NCI-H146 (cell line): ENCODE data around the gene VEGFC.

Source experiments
- DNase-seq: peaks from one replicate; lab custom pipeline; 2025; lab: John Stamatoyannopoulos, UW

The VEGFC gene

DNA sequence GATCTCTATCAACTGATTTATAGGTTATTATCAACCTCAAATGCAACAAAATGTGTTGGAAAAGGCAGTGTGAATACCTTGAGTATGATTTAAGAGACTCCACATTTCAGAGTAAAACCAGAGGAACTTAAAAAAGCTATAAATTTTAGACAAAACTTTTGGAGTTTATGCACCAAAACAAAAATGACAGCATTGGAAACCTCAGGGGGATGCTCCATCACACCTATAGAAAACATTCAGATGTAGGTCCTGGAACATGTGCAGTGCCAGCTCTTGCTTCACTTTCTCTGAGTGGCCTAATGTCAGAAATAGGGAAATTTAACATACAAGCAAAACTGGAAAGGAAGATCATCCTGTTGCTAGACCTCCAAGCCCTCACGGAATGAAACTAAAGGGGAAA lies 5.8 kb upstream of the VEGFC start:
- DNase-seq, result no peak

DNA sequence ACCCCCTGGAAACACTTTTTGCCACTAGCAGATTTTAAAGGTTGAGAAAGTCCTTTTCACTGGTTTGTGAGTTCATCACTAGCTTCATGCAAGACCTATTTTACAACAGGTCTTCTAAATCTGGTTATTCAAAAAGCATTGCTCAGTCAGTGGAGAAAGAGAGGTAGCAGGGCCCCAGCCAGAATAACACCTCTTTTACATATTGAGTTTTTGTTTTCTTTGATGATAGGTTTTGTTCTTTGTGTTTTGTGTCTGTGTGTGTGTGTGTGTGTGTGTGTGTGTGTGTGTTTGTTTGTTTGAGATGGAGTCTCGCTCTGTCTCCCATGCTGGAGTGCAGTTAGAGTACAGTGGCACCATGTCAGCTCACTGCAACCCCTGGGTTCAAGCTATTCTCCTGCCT lies 2.7 kb upstream of the VEGFC start:
- no peak for DNase-seq

DNA sequence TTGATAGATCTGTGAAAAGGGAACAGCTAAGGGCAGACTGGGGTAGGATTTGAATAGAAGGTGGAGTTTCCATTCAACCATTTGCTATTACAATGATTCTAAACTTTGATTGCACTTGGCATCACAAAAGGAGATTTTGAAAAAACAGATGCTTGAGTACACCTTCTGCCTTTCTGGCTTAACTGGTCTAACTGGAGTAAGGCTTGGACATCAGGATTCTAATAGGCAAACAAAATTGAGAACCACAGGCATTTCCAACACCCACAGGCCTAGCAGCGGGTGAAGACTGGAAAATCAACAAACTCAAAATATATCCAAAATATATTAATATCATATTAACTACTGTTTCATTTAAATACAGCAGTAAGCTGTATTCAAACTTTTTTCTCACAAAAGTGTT lies 1.9 kb upstream of the VEGFC start:
- no peak for DNase-seq

DNA sequence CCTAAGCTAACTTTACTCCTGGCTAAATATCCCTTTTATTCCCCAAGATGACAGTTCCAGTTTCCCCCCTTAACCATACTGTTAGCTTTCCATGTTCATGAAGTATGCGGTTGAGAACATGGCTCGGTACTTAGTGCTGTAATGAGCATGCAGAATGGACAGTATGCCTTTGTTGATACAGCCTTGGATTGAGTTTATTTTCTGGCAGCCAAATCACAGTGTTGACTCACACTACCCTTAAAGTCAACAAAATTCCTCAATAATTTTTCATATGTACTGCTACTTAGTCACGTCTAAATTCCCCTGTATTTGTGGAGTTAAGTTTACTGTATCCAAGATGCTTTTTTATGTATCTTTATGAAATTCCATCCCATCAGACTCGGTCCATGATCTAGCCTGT lies 1.4 kb upstream of the VEGFC start:
- no peak for DNase-seq

DNA sequence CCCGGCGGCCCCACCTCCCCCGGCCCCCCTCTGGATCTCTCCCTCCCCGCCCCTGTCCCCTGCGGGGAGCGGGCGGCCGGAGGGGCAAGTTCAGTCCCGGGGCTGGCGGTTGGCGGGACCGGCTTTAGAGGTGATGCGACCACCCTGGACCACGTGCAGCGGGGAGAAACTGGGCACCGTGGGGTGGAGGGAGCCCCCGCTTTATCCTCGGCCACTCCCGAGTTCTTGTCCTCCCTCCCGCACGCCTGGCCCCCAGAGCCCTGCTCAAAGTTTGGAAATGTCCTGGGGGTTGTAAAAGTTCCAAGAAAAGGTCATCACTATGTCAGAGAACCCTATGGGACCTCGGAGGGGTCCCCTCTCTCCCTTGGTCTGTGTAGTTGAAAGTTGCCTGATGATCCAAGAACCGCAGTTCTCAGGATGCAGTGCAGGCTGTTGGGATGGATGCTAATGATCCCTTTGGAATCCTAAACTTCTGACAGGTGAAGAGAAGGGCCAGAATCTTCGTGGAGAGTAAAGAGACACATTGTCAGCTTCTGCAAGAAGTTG lies 411 bp upstream of the VEGFC start:
- DNase-seq, result no peak

DNA sequence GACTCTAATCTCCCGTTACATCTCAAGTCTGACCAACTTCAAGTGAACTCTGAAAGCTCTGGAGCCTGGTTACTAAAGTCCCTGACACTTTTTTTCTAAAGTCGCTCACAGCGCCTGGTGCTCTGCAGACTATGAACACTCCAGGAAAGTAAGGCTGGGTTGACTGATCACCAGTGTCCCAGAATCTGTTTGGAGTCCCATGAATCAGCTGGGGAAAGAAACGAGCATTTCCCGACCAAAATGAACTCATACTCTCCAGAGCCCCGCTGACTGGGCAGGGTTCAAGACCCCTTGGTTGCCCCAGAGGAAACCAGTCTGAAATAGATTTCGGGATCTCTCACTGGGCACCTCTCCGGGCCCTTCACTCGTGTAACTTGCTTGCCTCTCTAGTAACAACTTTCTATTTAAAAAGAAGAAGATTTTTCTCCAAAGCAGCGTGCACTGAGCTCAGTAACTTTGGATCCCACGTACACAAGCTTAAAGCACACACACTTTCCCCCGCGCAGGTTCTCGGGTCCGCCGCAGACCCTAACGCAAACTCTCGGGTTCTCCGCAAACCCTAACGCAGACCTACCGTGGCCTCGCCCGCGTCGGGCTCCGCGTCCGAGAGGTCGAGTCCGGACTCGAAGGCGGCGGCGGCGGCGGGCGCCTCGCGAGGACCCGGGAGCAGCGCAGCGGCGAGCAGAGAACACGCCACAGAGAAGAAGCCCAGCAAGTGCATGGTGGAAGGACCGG lies 964 bp downstream of the VEGFC start:
- peak; percentile 2 for DNase-seq

DNA sequence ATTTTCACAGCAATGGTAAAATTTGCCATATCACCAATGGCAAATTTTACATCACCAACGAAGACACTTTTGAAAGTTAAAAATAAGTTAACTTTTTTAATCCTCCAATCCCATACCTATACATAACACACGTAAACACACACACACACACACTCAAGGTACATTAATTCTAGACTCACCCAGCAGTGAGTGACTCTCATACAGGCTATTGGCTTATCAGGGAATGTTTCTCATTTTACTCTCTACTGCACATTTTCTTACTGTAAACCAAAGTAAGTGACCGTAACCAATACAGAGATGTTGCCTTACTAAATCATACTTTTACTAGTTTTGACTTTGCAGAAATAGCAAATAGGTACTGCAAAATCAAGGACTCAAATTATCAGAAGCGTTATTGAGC lies 2.3 kb downstream of the VEGFC start:
- no peak for DNase-seq

DNA sequence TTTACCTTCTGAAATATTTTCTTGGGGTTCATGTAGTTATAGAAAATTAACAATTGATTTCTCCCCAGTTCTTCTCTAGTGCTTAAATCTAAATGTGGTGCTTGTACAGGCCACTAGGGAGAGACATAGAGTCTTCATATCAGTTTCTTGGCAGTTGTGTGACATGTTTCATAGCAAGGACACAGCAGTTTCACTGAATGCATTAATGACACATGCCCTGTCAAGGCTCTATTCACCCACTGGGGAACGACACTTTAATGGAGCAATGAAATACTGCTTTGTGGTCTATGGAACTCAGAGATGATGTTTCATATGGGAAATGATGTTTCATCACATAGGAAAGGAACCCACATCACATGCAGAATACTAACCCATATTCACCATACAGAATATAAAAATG lies 2.8 kb downstream of the VEGFC start:
- DNase-seq, result no peak

DNA sequence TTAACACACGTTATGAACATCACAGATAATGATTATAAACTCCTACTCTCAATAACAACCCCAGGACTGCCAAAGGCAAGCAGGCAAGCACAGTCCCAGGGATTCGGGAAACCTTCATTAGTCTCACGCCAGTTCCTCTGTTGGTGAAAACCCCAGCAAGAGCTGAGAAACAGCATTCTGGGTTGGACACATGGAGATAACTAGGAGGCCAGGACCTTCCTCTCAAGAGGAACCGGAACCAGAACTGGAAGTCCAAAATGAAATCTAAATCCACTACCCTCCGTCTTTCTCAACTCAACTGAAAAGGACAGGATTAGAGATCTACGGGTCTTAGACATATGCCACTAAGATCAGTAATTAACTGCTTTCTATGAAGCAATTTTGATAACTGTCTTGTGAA lies 3.8 kb downstream of the VEGFC start:
- DNase-seq, result no peak

DNA sequence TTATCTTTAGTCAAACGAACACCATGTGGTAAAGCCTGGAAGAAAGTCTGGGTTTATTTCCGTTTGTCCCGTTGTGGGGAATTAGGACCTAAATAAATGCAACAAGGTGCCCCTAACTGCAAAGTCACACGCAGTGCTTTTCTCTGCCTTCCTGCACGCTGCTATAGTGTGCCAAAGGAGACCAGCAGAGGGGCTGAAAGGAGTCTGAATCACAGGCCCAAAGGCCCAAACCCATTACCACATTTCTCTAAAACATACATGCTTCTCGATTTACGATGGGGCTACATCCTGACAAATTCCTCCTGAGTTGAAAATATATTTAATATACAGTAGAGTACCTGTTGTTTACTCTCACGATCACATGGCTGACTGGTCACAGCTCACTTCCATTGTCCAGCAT lies 4.5 kb downstream of the VEGFC start:
- no peak for DNase-seq

DNA sequence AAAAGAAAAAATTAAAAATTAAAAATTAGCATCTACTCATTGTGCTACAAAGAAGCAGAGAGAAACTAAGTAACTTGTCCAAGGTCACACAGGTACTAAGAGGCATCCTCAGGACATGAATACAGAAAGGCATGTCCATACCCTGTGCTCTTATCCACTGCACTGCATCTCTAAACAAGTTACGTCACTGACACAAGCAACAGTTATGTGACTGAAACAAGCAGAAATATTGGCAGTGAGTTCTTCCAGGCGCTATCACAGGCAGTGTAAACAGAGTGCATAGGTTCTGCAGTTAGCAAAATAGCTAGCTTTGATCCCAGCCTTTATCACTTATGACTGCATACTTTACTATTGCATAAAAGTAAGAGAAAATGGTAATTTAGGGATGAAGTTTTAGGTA lies 7.9 kb downstream of the VEGFC start:
- no peak for DNase-seq

DNA sequence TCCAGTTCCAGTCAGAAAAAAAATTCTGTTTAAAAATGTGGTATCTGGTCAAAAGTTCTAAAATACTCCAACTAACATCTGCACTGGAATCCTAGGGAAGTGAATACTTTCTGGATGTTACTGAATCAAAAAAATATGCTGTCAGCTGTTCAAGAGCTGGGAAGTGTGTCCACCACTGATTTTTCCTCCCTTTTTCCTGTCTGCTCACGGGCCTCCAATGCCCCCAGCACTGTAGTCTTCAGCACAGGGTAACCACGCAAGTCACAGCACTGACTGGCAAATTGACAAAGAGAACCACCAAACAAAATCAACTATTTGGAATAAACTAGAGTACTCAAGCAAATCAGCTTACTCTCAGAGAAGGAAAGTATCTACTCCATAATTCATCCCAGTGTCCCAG lies 9.9 kb downstream of the VEGFC start:
- DNase-seq, result no peak

DNA sequence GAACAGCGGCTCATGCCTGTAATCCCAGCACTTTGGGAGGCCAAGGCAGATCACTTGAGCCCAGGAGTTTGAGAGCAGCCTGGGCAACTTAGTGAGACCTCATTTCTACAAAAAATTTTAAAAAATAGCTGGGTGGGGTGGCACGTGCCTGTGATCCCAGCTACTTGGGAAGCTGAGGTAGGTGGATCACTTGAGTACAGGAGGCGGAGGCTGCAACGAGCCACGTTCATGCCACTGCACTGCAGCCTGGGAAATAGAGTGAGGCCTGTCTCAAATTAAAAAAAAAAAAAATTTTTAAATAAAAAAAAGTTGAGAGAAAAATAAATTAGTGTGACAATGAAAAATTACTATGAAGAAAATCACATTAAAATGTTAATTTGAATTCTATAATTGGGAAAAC lies 10.5 kb downstream of the VEGFC start:
- no peak for DNase-seq

DNA sequence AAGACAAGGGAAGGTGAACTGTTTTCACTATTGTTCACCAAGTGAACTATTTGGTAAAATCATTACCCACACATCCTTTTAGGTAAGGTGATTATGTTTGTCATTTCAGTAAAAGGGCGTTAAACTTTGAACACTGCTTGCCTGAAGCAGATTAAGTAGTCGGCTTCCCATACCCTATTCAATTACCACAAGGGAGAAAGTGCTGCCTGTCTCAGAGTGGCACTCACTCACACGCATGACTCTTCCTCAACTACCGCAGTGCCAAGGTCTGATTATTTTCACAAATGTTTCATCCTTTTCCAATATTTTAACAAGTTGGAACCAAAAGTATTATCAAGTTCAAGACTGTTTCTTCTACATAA lies 11.0 kb downstream of the VEGFC start:
- no peak for DNase-seq

DNA sequence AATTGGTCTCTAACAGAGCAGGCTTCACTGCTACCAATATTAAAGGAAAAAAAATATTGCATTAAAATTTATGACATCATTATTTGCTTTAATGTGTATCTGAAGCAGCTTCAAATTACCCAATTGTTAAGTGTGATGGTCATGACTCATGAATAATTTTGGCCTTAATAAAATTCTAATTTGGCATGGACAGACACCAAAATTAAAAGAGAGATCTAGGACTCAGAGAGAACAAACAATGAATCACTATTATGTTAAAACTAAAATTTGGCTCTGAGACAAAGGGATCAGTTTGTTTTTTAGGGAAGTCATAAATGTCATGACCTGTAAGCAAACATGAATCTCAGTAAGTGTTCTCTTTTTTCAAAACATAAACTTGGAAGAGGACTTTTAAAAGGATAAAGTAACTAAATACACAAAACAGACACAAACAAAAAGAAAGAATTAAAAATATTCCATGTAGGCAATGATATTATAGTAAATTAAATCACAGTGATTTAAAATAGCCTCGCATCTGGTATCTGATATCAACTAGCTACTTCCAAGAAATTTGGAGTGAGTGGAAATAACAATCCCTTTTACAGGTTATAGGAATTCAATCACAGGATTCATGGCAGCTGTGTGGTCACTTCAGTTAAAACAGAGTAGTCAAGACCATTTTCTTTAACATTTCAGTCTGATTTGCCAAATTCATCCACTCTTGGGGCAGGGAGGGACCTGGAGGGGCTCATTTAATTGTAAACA lies 11.6 kb downstream of the VEGFC start:
- DNase-seq, result no peak

DNA sequence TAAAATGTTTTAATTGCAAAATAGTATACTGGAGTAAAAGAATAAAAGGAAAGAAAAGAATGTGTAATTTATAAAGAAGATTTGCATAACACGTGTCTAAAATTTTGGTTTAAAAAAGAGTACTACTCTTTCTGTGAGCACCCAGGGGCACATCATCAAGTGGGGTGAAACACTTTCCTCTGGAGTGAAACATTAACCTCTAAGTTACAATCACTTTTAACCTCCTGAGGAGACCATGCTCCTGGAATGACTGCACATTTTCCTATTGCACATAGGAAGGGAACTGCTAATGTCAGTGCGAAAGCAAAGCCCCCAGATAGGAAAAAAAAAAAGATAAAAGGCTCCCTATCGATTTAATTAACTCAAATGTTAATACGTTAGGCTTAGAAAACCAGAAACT lies 13.3 kb downstream of the VEGFC start:
- no peak for DNase-seq

DNA sequence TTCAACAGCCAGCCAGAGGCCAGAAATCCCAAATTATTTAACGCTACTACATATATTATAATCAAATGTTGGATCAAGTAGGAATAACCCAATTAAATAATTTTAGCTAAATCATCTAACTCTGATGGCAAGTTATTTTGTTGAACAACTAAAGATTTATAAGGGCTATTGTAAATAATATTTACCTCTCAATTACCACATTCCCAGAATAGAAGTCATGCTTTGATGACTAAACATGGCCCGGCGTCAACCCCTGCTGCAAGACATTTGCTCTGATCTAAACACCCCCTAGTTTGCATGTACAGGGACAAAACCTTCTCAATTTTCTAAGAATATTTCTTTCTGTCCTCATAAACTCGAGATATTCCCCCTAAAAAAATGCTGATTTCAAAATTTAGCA lies 14.2 kb downstream of the VEGFC start:
- DNase-seq, result no peak

DNA sequence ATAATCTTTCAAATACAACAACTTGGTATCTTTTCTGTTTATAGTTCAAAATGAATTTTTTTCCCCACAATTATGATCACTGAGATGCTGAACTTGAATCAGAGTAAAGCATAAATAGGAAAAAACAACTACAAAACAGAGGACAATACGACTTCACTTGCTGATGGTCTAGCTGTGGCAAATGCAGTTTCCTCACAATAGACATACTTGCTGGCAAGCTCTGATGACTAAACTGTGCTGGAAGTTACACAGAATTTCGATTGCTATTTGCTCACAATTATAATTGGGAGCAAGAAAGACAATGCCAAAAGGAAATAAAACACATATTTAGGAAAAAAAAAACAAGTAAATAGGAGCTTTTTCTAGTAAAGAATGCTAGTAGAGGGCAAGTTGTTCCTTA lies 14.7 kb downstream of the VEGFC start:
- no peak for DNase-seq

DNA sequence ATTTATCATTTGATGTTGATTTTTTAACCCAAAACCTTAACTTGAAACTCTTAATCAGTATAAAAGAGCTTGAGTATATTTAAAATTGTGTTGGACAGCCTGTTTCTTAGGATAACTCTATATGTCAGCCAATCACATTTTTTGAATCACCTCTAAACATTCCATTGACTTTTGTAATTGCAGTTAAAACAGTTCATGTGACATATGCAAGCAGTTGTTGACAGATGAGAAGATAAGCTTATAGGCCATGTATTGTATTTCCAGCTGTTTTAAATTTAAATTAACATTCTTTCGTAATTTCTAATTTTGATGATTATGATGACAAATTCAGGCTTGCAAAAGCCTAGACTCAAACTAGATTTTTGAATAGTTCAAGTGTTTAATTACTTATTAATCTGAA lies 17.4 kb downstream of the VEGFC start:
- no peak for DNase-seq

DNA sequence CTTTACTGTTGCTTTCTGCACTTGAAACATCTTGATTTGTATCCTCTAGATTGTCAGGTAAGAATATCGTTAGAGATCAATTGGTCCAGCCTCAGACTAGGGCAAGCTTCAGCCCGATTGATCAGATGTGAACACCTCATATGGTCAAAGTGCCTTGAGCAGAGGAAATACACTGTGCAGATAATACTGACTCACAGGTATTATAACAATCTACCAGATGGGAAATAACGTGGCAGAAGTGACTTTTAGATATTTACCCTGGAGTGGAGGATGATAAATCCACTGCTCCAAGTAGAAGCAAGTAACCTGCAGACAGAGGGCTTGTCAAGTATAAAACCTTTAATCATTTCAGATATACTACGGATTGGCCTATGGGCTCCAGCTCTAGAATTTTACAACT lies 17.9 kb downstream of the VEGFC start:
- DNase-seq, result no peak

DNA sequence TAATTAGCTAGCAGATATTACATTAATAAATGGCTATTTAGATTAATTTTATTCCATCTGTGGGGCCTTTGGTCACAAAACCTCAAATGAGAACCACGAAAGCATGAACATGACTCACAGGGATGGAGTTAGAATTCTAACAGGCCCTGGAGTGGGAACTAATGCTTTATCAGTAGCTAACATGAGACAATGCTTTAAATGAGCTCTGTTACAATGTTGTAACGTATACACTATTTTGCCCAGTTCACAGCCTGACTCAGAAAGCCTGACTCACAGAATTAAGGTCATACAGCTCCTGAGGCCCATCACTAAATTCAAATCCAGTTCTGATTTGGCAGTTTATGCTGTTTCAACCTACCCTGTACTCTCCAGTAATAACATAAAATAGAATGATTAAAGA lies 23.2 kb downstream of the VEGFC start:
- no peak for DNase-seq

DNA sequence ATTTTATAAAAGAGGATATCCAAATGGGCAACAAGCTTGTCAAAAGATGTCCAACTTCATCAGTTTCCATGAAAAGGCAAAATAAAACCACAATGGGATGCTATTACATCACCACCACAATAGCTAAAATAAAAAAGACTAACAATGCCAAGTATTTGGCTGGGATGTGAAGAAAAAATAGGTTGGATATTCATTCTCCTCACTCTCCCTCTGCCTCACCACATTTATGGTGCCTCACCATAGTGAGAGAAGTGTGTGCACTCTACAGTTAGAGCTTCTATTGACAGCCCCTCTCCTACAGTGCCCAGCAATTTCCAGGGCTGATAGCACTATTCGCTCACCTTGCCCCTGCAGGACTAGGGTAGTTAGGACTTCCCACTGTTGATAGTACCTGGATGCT lies 25.5 kb downstream of the VEGFC start:
- no peak for DNase-seq

DNA sequence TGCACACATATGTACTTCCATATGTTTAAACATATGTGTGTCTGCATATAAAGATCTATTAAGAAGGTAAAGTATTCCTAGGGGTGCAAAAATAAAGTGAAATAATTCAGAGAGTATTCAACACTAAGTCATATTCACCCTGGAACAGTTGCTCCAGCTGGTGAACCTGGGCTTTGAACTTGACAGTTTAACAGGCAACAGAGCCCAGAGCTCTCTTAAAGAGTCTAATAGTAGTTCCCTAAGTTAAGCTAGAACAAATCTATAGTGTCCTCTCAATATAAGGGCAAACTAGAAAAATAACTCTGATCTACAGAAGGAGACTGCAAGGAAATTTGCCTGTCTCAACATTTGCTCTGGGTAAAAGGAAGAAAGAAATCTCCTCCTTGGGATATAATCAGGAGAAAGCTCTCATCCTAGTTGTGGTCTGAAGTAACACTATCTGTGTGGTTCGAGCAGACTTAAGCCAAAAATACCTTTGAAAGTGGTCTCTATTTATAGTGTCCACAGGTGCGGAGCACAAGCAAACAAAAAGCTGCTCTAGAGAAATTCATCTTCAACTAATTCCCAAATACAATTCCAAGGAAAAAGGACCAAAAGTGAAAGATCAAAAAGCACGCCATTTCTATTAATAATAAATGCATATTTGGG lies 29.9 kb downstream of the VEGFC start:
- DNase-seq, result no peak
